Brain microvascular endothelial cell (primary cell): ENCODE data around the gene GCLC.
"Not testable (repeated sequence)": the region's sequence is repeated elsewhere in the genome, so short reads cannot be mapped to it uniquely, and the experiment has no call there.

Experiments
- DNase-seq: peaks from one replicate; pipeline ENCODE4 v3.0.0-alpha.2; 2020
- H3K27ac ChIP-seq: fragments of 250-450 bp; sonication (Bioruptor Pico); 2 replicates; pipeline ENCODE4 v1.5.1; 2020; ENCODE audit warnings: mild to moderate bottlenecking, moderate library complexity
- H3K27me3 ChIP-seq: fragments of 250-450 bp; sonication (Bioruptor Pico); replicated peaks from 2 replicates; pipeline ENCODE4 v1.5.1; 2020; ENCODE audit warnings: mild to moderate bottlenecking
- H3K36me3 ChIP-seq: fragments of 250-450 bp; sonication (Bioruptor Pico); replicated peaks from 2 replicates; pipeline ENCODE4 v1.5.1; 2020; ENCODE audit warnings: mild to moderate bottlenecking
- H3K4me3 ChIP-seq: 2 replicates; pipeline ENCODE4 v1.5.1; 2011; ENCODE audit warnings: low read depth, mild to moderate bottlenecking, control low read depth, low read length, moderate library complexity
- CTCF ChIP-seq: IDR thresholded peaks from 2 replicates; pipeline ENCODE4 v1.5.1; 2011; ENCODE audit warnings: low read depth, mild to moderate bottlenecking, moderate library complexity, low read length, control low read depth, inconsistent platforms; ENCODE audit errors: missing control alignments
- in situ Hi-C: cut with HindIII; loops from 2 replicates; pipeline ENCODE4 v1.10.0; 2017; ENCODE audit warnings: low sequenced_read_pairs, low pct_ligation_motif_present

The GCLC gene

GRCh38 chr6:53581173-53581773, 36.4 kb upstream of the GCLC start:
- Histone ChIP-seq H3K27ac (no peak overlapping the region), H3K36me3 (no peaks in the 10 kb centered on the region), H3K4me3 (no peak overlapping the region), H3K27me3 (no peaks in the 10 kb centered on the region)
- DNase-seq = peak; percentile 3
- in situ Hi-C loops = no loop called here
- no peak for TF ChIP-seq CTCF

GRCh38 chr6:53579338-53579737, 34.4 kb upstream of the GCLC start:
- no peak for DNase-seq
- H3K4me3 ChIP-seq = no peak overlapping the region
- no peaks in the 10 kb centered on the region for H3K27me3 ChIP-seq
- H3K27ac ChIP-seq = no peak overlapping the region
- TF ChIP-seq CTCF = no peak
- in situ Hi-C loops = no loop called here
- no peaks in the 10 kb centered on the region for H3K36me3 ChIP-seq

GRCh38 chr6:53578371-53578770, 33.5 kb upstream of the GCLC start:
- Histone ChIP-seq H3K27me3 (no peaks in the 10 kb centered on the region), H3K27ac (no peak overlapping the region), H3K36me3 (no peaks in the 10 kb centered on the region), H3K4me3 (no peak overlapping the region)
- in situ Hi-C loops = no loop called here
- no peak for TF ChIP-seq CTCF
- DNase-seq = no peak

- Histone ChIP-seq H3K36me3 (no peaks in the 10 kb centered on the region), H3K4me3 (no peak overlapping the region), H3K27ac (no peak overlapping the region), H3K27me3 (no peaks in the 10 kb centered on the region)
- no peak for DNase-seq
- in situ Hi-C loops = no loop called here
- TF ChIP-seq CTCF = no peak
Observed at GRCh38 chr6:53573299-53573698, 28.4 kb upstream of the GCLC start.

GRCh38 chr6:53572379-53572778, 27.5 kb upstream of the GCLC start:
- H3K36me3 ChIP-seq, H3K27ac ChIP-seq, DNase-seq, in situ Hi-C loops, H3K27me3 ChIP-seq, H3K4me3 ChIP-seq: not testable (repeated sequence)

GRCh38 chr6:53568776-53569616, 24.1 kb upstream of the GCLC start:
- H3K27ac ChIP-seq = no peak overlapping the region
- no peaks in the 10 kb centered on the region for H3K27me3 ChIP-seq
- no peak for DNase-seq
- in situ Hi-C loops = no loop called here
- no peak overlapping the region for H3K4me3 ChIP-seq
- no peaks in the 10 kb centered on the region for H3K36me3 ChIP-seq
- TF ChIP-seq CTCF = no peak
